Mesothelial cell of epicardium (in vitro differentiated cells): ENCODE measurements around the gene AGBL4. TPM values are rescaled to one million over a fixed set of nuclear protein-coding genes. Genes with fewer than 3 reads are reported as not detected.

ENCODE experiments used
- DNase-seq, 2 experiments: peaks; one replicate each; pipeline ENCODE4 v3.0.0; 2021; ENCODE audit warnings: low spot score in 2 of 2; ENCODE audit not compliant: unreplicated experiment in 2 of 2
- H3K27ac Mint-ChIP-seq: 2 replicates; pipeline ENCODE4 v1.8.0; 2021; ENCODE audit warnings: mixed read lengths
- H3K27me3 Mint-ChIP-seq: 2 replicates; pipeline ENCODE4 v1.8.0; 2021; ENCODE audit warnings: low read depth, mixed read lengths
- H3K36me3 Mint-ChIP-seq: 2 replicates; pipeline ENCODE4 v1.8.0; 2021; ENCODE audit warnings: mixed read lengths
- H3K4me1 Mint-ChIP-seq: 2 replicates; pipeline ENCODE4 v1.8.0; 2021; ENCODE audit warnings: mixed read lengths
- H3K4me3 Mint-ChIP-seq: 2 replicates; pipeline ENCODE4 v1.8.0; 2021; ENCODE audit warnings: mild to moderate bottlenecking, moderate library complexity, mixed read lengths
- H3K9me3 Mint-ChIP-seq: 2 replicates; pipeline ENCODE4 v1.8.0; 2021; ENCODE audit warnings: mixed read lengths
- total RNA-seq: library from RNA; stranded (reverse); gene quantifications from 3 replicates; pipeline ENCODE4 v1.2.1, GENCODE V29; 2021
- TF ChIP-seq, protein P1 (sequence below): fragments of 200-600 bp; sonication (generic); IDR thresholded peaks from one replicate; pipeline ENCODE4 v1.5.0; 2021; ENCODE audit warnings: antibody characterized with exemption; ENCODE audit not compliant: unreplicated experiment

AGBL4 gene
- total RNA-seq, 1 donor from 2014 or later: 0.42 TPM

DNA sequence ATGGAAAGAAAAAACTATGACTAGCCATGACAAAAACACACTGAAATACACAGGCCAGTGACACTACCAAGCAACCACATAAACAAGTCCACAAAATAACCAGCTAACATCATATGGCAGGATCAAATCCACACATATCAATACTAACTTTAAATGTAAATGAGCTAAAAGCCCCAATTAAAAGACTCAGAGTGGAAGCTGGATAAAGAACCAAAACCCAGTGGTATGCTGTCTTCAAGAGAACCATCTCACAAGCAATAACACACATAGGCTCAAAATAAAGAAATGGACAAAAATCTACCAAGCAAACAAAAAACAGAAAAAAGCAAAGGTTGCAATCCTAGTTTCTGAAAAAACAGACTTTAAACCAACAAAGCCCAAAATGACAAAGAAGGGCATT, 770.8 kb downstream of the AGBL4 start:
- Mint-ChIP-seq H3K36me3 (peaks cover 4% of the 10 kb centered on the region), H3K4me1 (no peaks in the 10 kb centered on the region), H3K9me3 (peaks cover 72% of the 10 kb centered on the region), H3K4me3 (no peak overlapping the region), H3K27ac (no peak overlapping the region), H3K27me3 (no peaks in the 10 kb centered on the region)
- TF ChIP-seq, protein P1, sequence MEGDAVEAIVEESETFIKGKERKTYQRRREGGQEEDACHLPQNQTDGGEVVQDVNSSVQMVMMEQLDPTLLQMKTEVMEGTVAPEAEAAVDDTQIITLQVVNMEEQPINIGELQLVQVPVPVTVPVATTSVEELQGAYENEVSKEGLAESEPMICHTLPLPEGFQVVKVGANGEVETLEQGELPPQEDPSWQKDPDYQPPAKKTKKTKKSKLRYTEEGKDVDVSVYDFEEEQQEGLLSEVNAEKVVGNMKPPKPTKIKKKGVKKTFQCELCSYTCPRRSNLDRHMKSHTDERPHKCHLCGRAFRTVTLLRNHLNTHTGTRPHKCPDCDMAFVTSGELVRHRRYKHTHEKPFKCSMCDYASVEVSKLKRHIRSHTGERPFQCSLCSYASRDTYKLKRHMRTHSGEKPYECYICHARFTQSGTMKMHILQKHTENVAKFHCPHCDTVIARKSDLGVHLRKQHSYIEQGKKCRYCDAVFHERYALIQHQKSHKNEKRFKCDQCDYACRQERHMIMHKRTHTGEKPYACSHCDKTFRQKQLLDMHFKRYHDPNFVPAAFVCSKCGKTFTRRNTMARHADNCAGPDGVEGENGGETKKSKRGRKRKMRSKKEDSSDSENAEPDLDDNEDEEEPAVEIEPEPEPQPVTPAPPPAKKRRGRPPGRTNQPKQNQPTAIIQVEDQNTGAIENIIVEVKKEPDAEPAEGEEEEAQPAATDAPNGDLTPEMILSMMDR: no peak
- DNase-seq: no peak

DNA sequence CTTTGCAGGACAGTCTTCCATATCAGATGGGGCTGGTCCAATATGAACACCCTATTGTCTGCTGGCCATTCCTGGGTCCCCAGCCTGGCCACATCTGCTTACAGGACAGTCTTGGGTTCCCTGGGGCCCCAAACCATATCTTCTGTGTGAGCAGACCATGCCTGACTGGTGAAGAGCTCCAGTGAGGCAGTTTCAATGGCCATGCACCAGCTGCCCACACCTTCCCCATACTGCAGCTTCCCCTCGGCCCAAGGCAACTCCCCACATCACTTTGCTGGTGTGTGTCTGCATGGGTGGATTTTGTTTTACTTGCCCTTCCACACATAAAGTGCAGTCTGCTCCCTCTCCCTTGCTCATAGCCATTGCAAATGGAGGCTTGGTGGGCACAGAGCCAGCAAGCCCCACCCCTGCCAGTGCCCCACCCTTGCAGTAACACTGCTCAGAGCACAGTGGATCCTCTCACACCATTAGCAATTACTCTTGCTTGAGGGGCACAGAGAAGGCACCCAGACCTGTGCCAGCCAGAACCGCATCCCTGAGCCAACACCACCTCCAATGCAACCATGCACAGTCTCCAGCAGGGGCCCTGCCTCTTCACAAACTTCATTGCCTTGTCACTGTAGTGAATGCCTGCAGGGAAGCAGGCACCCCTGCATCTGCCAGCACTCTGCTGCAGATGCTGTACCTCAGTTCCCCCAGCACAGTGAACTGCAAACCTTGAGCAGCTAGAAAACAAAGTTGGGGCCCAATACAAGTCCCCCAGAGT, 772.6 kb downstream of the AGBL4 start:
- DNase-seq: no peak
- Mint-ChIP-seq H3K36me3 (peaks cover 4% of the 10 kb centered on the region), H3K27ac (no peak overlapping the region), H3K4me3 (no peak overlapping the region), H3K4me1 (no peaks in the 10 kb centered on the region), H3K27me3 (no peaks in the 10 kb centered on the region), H3K9me3 (peaks cover 76% of the 10 kb centered on the region)
- TF ChIP-seq, protein P1: no peak

DNA sequence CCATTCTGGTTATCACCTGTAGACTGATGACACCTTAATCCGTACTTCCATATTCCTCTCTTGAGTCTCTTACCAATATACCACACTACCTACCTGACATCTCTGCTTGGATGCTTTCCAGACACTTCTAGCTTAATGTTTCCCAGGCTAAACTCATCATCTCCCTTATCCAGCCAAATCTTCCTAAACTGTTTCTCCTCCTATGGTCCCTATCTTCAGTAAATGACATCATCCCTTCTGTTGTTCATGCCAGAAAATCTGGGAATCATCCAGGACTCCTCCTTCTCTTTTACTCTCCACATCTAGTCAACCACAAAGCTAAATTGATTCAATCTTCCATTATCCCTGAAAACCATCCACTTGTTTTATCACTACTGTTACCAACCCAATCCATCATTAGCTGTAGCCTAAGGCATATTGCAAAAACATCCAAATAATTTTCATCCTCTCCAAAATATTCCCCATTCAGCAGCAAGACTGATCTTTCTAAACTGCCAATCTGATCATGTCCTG, 783.0 kb downstream of the AGBL4 start:
- Mint-ChIP-seq H3K27ac (no peak overlapping the region), H3K9me3 (peaks cover 69% of the 10 kb centered on the region), H3K36me3 (no peaks in the 10 kb centered on the region), H3K4me3 (no peak overlapping the region), H3K27me3 (no peaks in the 10 kb centered on the region), H3K4me1 (no peaks in the 10 kb centered on the region)
- no peak for DNase-seq
- TF ChIP-seq, protein P1: no peak

DNA sequence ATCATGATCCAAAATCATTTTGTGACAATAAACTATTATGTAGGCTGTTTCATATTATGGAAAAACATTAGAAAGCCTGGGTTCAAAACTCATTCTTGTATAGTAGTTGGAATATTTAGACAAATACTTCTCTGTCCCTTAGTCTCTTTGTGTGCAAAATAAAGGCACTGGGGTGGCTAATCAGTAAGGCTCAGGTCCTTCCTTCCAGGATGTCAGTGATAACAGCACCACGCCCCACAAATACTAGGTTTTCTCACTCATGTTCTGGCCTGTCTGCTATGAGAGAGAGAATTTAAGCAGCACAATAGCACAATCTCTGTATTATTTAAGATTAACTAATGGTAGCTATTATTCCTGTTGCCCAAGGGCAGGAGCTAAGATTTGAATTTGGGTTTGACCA, 788.8 kb downstream of the AGBL4 start:
- H3K4me3 Mint-ChIP-seq: no peak overlapping the region
- TF ChIP-seq, protein P1: no peak
- H3K27ac Mint-ChIP-seq: no peak overlapping the region
- peaks cover 66% of the 10 kb centered on the region for H3K9me3 Mint-ChIP-seq
- H3K4me1 Mint-ChIP-seq: no peaks in the 10 kb centered on the region
- DNase-seq: no peak
- no peaks in the 10 kb centered on the region for H3K36me3 Mint-ChIP-seq
- no peaks in the 10 kb centered on the region for H3K27me3 Mint-ChIP-seq

DNA sequence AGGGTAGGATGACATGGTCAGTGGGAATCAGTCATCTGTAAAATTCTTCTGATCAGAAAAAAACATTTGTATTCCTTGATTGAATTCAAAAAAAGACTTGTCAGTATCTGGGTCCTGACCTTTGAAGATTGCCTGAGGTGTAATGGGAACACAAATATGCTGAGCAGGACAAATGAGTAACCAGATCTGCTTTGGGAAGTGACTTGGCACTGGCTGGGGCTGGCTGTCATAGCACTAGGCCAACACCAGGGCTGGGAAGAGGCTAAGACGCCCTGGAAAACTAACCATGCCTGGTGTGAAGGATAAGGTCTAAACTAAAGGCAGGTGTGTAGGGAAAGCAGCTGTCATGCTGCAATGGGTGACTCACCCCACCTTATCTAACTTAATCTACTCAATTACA, 794.2 kb downstream of the AGBL4 start:
- H3K36me3 Mint-ChIP-seq: no peaks in the 10 kb centered on the region
- H3K4me1 Mint-ChIP-seq: no peaks in the 10 kb centered on the region
- TF ChIP-seq, protein P1: no peak
- peaks cover 42% of the 10 kb centered on the region for H3K9me3 Mint-ChIP-seq
- H3K27ac Mint-ChIP-seq: no peak overlapping the region
- H3K27me3 Mint-ChIP-seq: no peaks in the 10 kb centered on the region
- no peak for DNase-seq
- no peak overlapping the region for H3K4me3 Mint-ChIP-seq
